HepG2 (cell line): Measurements from ENCODE around the gene SLC22A14. TPM values are rescaled to one million over a fixed set of nuclear protein-coding genes. Genes with fewer than 3 reads are reported as not detected.

Experiments used
- ATAC-seq: fragments of 200-7000 bp; cut with Tn5 transposase; 3 replicates; pipeline ENCODE4 v1.9.1; 2020; ENCODE audit warnings: mild to moderate bottlenecking, moderate library complexity
- BruUV-seq: library from RNA; stranded (reverse); fragments of 400-500 nt; replicated peaks from 2 replicates; lab custom pipeline; 2021; lab: Mats Ljungman, UMichigan
- CTCF ChIA-PET: fragments of 300-600 bp; formaldehyde crosslinking; extraction: SDS; loops from one replicate; lab custom pipeline; 2021; ENCODE audit warnings: low total read pairs, inconsistent platforms, low intra/inter-chr PET ratio; lab: Yijun Ruan, JAX
- POLR2A ChIA-PET: fragments of 350-600 bp; sonication (Branson Sonifier 250); formaldehyde crosslinking; loops from one replicate; lab custom pipeline; 2020; ENCODE audit warnings: antibody characterized with exemption, inconsistent platforms; lab: Yijun Ruan, JAX
- DNase-seq: peaks from one replicate; pipeline ENCODE4 v3.0.0-alpha.2; 2015; ENCODE audit warnings: low spot score
- FAIRE-seq: peaks from 3 replicates; lab custom pipeline; 2011; peaks lifted over from hg19 to GRCh38; lab: Jason Lieb, UNC
- H2AFZ ChIP-seq: one replicate; pipeline ENCODE4 v1.6.1; 2011; ENCODE audit warnings: low read length, inconsistent platforms
- H3K27ac ChIP-seq: fragments of 300-600 bp; 3 replicates; pipeline ENCODE4 v1.8.0; 2011; ENCODE audit warnings: mixed run types, mild to moderate bottlenecking, mixed read lengths, low read length, inconsistent platforms; ENCODE audit not compliant: insufficient read depth; ENCODE audit errors: extremely low read length
- H3K27me3 ChIP-seq, 2 experiments: fragments of 200-600 bp in 1 of 2; 2 replicates in 1 of 2; 3 replicates in 1 of 2; pipeline versions ENCODE4 v1.6.0 to v1.8.0; 2011; ENCODE audit warnings: low read length in 2 of 2, mild to moderate bottlenecking in 2 of 2, moderate library complexity in 2 of 2, inconsistent platforms in 1 of 2; ENCODE audit not compliant: insufficient read depth in 2 of 2, control insufficient read depth in 1 of 2
- H3K36me3 ChIP-seq, 2 experiments: fragments of 200-600 bp in 1 of 2; replicated peaks in 1 of 2; 2 replicates in 1 of 2; 3 replicates in 1 of 2; pipeline versions ENCODE4 v1.5.1 to v1.8.0; 2011; ENCODE audit warnings: low read length in 2 of 2, inconsistent platforms in 1 of 2; ENCODE audit not compliant: insufficient read depth in 2 of 2, control insufficient read depth in 1 of 2
- H3K4me1 ChIP-seq: 2 replicates; pipeline ENCODE4 v1.5.1; 2012; ENCODE audit warnings: low read length, inconsistent platforms; ENCODE audit not compliant: insufficient read depth
- H3K4me2 ChIP-seq: 2 replicates; pipeline ENCODE4 v1.6.0; 2011; ENCODE audit warnings: low read depth, low read length, inconsistent platforms
- H3K4me3 ChIP-seq, 3 experiments: fragments of 200-600 bp in 1 of 3; sonication (generic), shearing (Covaris generic) in 1 of 3; replicated peaks in 1 of 3; 2 replicates each; pipeline ENCODE4 v1.5.1; 2011 to 2016; ENCODE audit warnings: low read length in 3 of 3, inconsistent platforms in 2 of 3, low read depth in 2 of 3, mild to moderate bottlenecking in 2 of 3, control low read depth in 1 of 3, mixed read lengths in 1 of 3; ENCODE audit not compliant: insufficient read depth in 1 of 3
- H3K79me2 ChIP-seq: one replicate; pipeline ENCODE4 v1.6.1; 2011; ENCODE audit warnings: low read length, inconsistent platforms; ENCODE audit not compliant: insufficient read depth
- H3K9ac ChIP-seq: 2 replicates; pipeline ENCODE4 v1.6.0; 2011; ENCODE audit warnings: mild to moderate bottlenecking, low read depth, low read length, inconsistent platforms; ENCODE audit not compliant: insufficient read depth
- H3K9me3 ChIP-seq: 2 replicates; pipeline ENCODE4 v1.5.1; 2012; ENCODE audit warnings: mild to moderate bottlenecking, low read length
- H4K20me1 ChIP-seq: 2 replicates; pipeline ENCODE4 v1.6.0; 2011; ENCODE audit warnings: inconsistent platforms, mild to moderate bottlenecking, low read length, moderate library complexity; ENCODE audit not compliant: insufficient read depth
- FOXK1 ChIP-seq: sonication (generic); formaldehyde crosslinking; IDR thresholded peaks from 2 replicates; pipeline ENCODE4 v1.4.0; 2020; ENCODE audit warnings: low read depth, missing genetic modification reagents, borderline replicate concordance
- ZNF83 ChIP-seq: sonication (generic); formaldehyde crosslinking; IDR thresholded peaks from 2 replicates; pipeline ENCODE4 v1.4.0; 2020; ENCODE audit warnings: missing genetic modification reagents, mild to moderate bottlenecking, borderline replicate concordance
- ZSCAN9 ChIP-seq: IDR thresholded peaks from 2 replicates; pipeline ENCODE4 v1.6.1; 2016; ENCODE audit warnings: borderline replicate concordance
- WGBS: methylation state at CpG from one replicate; pipeline ENCODE4 v1.1.6; 2017; ENCODE audit warnings: low lambda C conversion rate; 5-methylcytosine and 5-hydroxymethylcytosine counted together
- in situ Hi-C: cut with HindIII; loops from 2 replicates; pipeline ENCODE4 v1.10.0; 2017; ENCODE audit warnings: low pct_unique_long_range_greater_than_20kb; ENCODE audit not compliant: extremely low pct_ligation_motif_present
- intact Hi-C: fragments of 100-400 bp; cut with micrococcal nuclease; formaldehyde crosslinking; loops from one replicate; pipeline ENCODE4 v1.10.0; 2022; ENCODE audit not compliant: unreplicated experiment
- polyA plus RNA-seq, 8 experiments: library from polyadenylated mRNA; depleted of rRNA in 3 of 8; stranded (reverse) in 7 of 8; unstranded in 1 of 8; fragments of >200 nt; fragmentation: Illumina TruSeq in 4 of 8; extraction: Trizol in 4 of 8; gene quantifications; 2 replicates each; pipeline versions ENCODE4 v1.2.1 to v1.2.3, GENCODE V29; 2011 to 2016; ENCODE audit warnings: low read depth in 4 of 8, missing spikeins in 1 of 8, mixed read lengths in 1 of 8; ENCODE audit not compliant: insufficient read depth in 1 of 8
- total RNA-seq, 5 experiments: library from RNA; depleted of rRNA; stranded (reverse); fragments of >200 nt; fragmentation: Illumina TruSeq; extraction: Trizol; gene quantifications; 2 replicates each; pipeline ENCODE4 v1.2.3, GENCODE V29; 2016; ENCODE audit warnings: low read depth in 1 of 5
- TF ChIP-seq, protein P1 (sequence below): sonication (generic); formaldehyde crosslinking; conservative IDR thresholded peaks from 2 replicates; pipeline ENCODE4 v1.4.0; 2020; ENCODE audit warnings: missing genetic modification reagents
- TF ChIP-seq, protein P2 (sequence below): sonication (generic); formaldehyde crosslinking; IDR thresholded peaks from 2 replicates; pipeline ENCODE4 v1.5.0; 2020; ENCODE audit warnings: mild to moderate bottlenecking, missing genetic modification reagents, borderline replicate concordance
- TF ChIP-seq, protein P3 (sequence below): IDR thresholded peaks from 2 replicates; pipeline ENCODE4 v1.6.1; 2016
- TF ChIP-seq, protein P4 (sequence below), 2 experiments: sonication (generic) in 1 of 2; formaldehyde crosslinking in 1 of 2; IDR thresholded peaks; 2 replicates each; pipeline versions ENCODE4 v1.4.0 to v1.6.1; 2016 to 2020; ENCODE audit warnings: borderline replicate concordance in 1 of 2, low read depth in 1 of 2, mild to moderate bottlenecking in 1 of 2, missing genetic modification reagents in 1 of 2

The SLC22A14 gene
- total and polyA plus RNA-seq, 2 of the 13 experiments (the other 11 are each of a cell fraction or from before 2014, with no cell fraction given) = 0.03 TPM; not detected in 1

DNA sequence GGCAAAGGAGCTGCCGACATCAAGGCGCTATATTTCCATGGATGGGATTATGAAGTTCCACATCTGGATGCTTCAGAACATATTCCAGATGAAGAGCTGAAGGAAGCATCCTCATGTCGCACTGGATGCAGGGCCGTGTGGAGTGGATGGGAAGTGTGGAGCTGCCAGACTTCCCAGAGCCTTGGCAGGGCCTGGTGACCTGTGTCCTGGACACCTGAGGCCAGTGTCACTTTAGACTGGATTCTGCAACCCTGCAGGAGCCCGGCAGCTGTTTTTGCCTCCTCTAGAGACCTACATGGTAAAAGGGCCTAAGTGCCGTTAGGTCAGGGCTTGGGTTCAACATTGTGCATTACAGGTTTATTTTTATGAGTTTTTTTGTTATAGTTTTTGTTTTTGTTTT is 53.2 kb downstream of the SLC22A14 start:
- BruUV-seq = no TSS peak
- TF ChIP-seq, protein P1, sequence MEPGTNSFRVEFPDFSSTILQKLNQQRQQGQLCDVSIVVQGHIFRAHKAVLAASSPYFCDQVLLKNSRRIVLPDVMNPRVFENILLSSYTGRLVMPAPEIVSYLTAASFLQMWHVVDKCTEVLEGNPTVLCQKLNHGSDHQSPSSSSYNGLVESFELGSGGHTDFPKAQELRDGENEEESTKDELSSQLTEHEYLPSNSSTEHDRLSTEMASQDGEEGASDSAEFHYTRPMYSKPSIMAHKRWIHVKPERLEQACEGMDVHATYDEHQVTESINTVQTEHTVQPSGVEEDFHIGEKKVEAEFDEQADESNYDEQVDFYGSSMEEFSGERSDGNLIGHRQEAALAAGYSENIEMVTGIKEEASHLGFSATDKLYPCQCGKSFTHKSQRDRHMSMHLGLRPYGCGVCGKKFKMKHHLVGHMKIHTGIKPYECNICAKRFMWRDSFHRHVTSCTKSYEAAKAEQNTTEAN (CRISPR knock-in tag) = no peak
- TF ChIP-seq ZSCAN9 (CRISPR knock-in tag) (no peak), FOXK1 (CRISPR knock-in tag) (no peak), ZNF83 (CRISPR knock-in tag) (no peak)
- TF ChIP-seq, protein P2, sequence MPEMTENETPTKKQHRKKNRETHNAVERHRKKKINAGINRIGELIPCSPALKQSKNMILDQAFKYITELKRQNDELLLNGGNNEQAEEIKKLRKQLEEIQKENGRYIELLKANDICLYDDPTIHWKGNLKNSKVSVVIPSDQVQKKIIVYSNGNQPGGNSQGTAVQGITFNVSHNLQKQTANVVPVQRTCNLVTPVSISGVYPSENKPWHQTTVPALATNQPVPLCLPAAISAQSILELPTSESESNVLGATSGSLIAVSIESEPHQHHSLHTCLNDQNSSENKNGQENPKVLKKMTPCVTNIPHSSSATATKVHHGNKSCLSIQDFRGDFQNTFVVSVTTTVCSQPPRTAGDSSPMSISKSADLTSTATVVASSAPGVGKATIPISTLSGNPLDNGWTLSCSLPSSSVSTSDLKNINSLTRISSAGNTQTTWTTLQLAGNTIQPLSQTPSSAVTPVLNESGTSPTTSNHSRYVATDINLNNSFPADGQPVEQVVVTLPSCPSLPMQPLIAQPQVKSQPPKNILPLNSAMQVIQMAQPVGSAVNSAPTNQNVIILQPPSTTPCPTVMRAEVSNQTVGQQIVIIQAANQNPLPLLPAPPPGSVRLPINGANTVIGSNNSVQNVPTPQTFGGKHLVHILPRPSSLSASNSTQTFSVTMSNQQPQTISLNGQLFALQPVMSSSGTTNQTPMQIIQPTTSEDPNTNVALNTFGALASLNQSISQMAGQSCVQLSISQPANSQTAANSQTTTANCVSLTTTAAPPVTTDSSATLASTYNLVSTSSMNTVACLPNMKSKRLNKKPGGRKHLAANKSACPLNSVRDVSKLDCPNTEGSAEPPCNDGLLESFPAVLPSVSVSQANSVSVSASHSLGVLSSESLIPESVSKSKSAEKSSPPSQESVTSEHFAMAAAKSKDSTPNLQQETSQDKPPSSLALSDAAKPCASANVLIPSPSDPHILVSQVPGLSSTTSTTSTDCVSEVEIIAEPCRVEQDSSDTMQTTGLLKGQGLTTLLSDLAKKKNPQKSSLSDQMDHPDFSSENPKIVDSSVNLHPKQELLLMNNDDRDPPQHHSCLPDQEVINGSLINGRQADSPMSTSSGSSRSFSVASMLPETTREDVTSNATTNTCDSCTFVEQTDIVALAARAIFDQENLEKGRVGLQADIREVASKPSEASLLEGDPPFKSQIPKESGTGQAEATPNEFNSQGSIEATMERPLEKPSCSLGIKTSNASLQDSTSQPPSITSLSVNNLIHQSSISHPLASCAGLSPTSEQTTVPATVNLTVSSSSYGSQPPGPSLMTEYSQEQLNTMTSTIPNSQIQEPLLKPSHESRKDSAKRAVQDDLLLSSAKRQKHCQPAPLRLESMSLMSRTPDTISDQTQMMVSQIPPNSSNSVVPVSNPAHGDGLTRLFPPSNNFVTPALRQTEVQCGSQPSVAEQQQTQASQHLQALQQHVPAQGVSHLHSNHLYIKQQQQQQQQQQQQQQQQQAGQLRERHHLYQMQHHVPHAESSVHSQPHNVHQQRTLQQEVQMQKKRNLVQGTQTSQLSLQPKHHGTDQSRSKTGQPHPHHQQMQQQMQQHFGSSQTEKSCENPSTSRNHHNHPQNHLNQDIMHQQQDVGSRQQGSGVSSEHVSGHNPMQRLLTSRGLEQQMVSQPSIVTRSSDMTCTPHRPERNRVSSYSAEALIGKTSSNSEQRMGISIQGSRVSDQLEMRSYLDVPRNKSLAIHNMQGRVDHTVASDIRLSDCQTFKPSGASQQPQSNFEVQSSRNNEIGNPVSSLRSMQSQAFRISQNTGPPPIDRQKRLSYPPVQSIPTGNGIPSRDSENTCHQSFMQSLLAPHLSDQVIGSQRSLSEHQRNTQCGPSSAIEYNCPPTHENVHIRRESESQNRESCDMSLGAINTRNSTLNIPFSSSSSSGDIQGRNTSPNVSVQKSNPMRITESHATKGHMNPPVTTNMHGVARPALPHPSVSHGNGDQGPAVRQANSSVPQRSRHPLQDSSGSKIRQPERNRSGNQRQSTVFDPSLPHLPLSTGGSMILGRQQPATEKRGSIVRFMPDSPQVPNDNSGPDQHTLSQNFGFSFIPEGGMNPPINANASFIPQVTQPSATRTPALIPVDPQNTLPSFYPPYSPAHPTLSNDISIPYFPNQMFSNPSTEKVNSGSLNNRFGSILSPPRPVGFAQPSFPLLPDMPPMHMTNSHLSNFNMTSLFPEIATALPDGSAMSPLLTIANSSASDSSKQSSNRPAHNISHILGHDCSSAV (CRISPR knock-in tag) = no peak
- TF ChIP-seq, protein P3, sequence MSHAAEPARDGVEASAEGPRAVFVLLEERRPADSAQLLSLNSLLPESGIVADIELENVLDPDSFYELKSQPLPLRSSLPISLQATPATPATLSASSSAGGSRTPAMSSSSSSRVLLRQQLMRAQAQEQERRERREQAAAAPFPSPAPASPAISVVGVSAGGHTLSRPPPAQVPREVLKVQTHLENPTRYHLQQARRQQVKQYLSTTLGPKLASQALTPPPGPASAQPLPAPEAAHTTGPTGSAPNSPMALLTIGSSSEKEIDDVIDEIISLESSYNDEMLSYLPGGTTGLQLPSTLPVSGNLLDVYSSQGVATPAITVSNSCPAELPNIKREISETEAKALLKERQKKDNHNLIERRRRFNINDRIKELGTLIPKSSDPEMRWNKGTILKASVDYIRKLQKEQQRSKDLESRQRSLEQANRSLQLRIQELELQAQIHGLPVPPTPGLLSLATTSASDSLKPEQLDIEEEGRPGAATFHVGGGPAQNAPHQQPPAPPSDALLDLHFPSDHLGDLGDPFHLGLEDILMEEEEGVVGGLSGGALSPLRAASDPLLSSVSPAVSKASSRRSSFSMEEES (CRISPR knock-in tag) = no peak
- TF ChIP-seq, protein P4, sequence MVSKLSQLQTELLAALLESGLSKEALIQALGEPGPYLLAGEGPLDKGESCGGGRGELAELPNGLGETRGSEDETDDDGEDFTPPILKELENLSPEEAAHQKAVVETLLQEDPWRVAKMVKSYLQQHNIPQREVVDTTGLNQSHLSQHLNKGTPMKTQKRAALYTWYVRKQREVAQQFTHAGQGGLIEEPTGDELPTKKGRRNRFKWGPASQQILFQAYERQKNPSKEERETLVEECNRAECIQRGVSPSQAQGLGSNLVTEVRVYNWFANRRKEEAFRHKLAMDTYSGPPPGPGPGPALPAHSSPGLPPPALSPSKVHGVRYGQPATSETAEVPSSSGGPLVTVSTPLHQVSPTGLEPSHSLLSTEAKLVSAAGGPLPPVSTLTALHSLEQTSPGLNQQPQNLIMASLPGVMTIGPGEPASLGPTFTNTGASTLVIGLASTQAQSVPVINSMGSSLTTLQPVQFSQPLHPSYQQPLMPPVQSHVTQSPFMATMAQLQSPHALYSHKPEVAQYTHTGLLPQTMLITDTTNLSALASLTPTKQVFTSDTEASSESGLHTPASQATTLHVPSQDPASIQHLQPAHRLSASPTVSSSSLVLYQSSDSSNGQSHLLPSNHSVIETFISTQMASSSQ (IDR thresholded peaks at IDR 0.05; ENCODE audit: low read depth) = no peak
- TF ChIP-seq, protein P4 (CRISPR knock-in tag; IDR thresholded peaks at IDR 0.05; ENCODE audit: borderline replicate concordance) = no peak

More for the DNA sequence above, 53.2 kb downstream of the SLC22A14 start:
- no peak overlapping the region for H3K27ac ChIP-seq
- 63% methylated on average over 6 of the region's 6 CpGs for WGBS
- no peak overlapping the region for H3K4me3 ChIP-seq
- H2AFZ ChIP-seq = no peak overlapping the region
- H3K9ac ChIP-seq = no peak overlapping the region
- H3K4me2 ChIP-seq = no peak overlapping the region
- H3K4me1 ChIP-seq = peaks cover 21% of the 10 kb centered on the region
- DNase-seq (no peak), ATAC-seq (no peak; the same call in 1 of the 3 replicates), FAIRE-seq (no peak)
- no peaks in the 10 kb centered on the region for H3K36me3 ChIP-seq
- POLR2A ChIA-PET = no interaction called here
- no peaks in the 10 kb centered on the region for H3K9me3 ChIP-seq
- CTCF ChIA-PET = no interaction called here
- in situ Hi-C loops = no loop called here
- H3K27me3 ChIP-seq = peaks cover 0 to 11% of the 10 kb centered on the region in 2 experiments; a peak in 2 of 5 replicates
- no peaks in the 10 kb centered on the region for H3K79me2 ChIP-seq
- H4K20me1 ChIP-seq = no peaks in the 10 kb centered on the region
- intact Hi-C loops = no loop called here
